NCI-H128 (cell line): ENCODE measurements around the gene AGPAT4.
"Not testable (repeated sequence)": the region's sequence is repeated elsewhere in the genome, so short reads cannot be mapped to it uniquely, and the experiment has no call there.

ENCODE experiments used
- DNase-seq: peaks from one replicate; lab custom pipeline; 2025; ENCODE audit not compliant: unreplicated experiment; lab: John Stamatoyannopoulos, UW

Gene AGPAT4, protein sequence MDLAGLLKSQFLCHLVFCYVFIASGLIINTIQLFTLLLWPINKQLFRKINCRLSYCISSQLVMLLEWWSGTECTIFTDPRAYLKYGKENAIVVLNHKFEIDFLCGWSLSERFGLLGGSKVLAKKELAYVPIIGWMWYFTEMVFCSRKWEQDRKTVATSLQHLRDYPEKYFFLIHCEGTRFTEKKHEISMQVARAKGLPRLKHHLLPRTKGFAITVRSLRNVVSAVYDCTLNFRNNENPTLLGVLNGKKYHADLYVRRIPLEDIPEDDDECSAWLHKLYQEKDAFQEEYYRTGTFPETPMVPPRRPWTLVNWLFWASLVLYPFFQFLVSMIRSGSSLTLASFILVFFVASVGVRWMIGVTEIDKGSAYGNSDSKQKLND

DNA sequence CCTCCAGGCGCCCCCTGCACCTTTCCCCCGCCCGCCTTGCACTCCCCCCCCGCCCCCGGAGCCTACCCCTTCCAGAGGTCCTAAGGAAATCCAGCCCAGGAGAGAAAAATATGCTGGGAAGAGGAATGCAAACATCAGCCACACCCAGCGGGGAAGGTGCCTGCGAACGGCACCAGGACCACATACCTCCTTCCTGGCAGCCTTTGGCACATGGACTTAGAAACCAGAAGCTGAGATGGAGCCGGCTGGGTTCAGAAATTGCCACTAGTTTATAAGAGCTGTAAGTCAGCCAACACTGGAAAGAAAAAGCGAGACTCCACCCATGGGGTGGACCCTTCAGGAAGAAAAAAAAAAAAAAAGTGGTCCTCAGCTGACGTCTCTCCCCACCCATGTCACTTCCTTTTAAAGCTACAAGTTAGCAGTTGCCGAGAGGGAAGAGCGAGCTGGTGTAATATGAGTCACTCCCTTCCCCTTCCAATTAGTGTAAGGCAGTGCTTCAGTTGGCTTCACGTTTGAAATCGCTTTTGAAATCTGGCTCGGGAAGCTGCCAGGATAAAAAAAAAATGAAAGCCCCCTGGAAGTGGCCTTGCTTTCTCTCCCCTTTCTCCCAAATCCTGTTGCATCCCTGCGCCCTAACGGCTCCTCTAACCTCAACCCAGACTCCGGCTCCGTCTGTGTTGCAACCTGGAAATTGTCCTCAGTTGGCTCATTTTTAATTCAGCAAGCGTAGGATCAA, at the start of gene AGPAT4:
Gene AGPAT4, minus strand, starts transcription at position 310 of the 736 bp plus-strand sequence. CDS start 41,848 bp downstream, outside the sequence.
- DNase-seq, result peak; percentile 91

DNA sequence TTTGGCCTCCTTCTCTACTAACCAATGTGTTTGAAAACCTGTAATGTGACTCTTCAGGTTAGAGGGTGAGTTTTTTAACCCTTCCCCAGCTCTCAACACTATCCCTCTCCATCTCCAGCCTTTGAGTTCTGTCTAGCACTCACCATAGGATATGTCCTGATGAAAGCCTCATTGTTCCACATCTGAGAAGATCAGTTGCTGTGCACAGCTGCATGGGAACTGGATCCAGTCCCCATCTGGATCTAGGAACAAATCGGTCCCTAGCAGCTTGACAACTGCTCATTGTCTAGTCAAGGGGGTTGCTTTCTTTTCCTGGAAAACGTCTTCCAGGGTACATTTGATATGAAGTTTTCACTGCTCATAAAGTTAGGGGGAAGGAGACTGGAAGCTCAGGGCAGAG, 45.4 kb upstream of the AGPAT4 start:
- no peak for DNase-seq

DNA sequence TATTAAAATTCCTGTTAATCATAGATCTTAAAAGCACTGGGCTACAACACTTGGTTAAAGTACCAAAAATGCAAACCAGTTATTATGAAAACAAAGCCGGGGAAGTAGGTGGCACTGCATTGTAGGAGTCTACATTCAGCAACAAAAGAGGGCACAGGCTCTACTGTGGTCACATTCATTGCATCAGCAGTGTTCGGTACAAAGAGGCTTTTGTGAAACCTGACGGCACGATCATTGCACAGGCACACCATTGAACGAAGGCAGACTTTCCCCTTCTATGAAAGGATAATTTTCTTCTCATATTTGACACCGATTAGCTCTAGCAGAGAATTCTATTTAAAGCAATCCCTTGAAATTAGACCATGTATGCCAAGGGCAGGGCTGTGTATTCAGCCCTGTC, 44.6 kb upstream of the AGPAT4 start:
- no peak for DNase-seq

DNA sequence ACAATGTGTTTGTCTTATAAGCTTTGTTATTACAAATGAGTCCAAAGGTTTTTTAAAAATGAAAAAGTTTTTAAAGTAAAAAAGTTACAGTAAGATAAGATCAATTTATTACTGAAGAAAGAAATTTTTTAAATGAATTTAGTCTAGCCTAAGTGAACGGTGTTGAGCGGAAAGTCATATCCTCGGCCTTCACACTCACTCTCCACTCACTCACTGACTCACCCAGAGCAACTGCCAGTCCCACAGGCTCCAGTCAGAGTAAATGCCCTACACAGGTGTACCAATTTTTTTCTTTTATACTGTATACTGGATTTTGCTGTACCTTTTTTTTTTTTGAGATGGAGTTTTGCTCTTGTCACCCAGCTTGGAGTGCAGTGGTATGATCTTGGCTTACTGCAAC, 42.7 kb upstream of the AGPAT4 start:
- no peak for DNase-seq

DNA sequence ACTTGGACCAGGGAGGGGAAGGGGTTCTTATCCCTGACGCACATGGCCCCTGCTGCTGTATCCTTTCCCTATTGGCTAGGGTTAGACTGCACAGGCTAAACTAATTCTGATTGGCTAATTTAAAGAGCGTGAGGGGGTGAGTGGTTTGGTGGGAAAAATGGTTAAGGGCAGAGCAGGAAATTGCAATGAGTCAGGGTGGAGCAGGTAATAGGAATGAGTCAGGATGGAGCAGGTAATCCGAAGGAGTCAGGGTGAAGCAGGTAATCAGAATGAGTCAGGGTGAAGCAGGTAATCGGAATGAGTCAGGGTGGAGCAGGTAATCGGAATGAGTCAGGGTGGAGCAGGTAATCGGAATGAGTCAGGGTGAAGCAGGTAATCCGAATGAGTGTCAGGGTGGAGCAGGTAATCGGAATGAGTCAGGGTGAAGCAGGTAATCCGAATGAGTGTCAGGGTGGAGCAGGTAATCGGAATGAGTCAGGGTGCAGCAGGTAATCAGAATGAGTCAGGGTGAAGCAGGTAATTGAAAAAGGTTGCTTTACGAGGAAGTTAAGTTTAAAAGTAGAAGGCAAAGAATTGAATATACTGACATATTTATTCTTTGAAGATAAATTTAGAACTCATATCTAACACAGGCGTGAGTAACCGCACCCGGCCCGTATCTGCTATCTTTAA, 41.5 kb upstream of the AGPAT4 start:
- not testable (repeated sequence) for DNase-seq

DNA sequence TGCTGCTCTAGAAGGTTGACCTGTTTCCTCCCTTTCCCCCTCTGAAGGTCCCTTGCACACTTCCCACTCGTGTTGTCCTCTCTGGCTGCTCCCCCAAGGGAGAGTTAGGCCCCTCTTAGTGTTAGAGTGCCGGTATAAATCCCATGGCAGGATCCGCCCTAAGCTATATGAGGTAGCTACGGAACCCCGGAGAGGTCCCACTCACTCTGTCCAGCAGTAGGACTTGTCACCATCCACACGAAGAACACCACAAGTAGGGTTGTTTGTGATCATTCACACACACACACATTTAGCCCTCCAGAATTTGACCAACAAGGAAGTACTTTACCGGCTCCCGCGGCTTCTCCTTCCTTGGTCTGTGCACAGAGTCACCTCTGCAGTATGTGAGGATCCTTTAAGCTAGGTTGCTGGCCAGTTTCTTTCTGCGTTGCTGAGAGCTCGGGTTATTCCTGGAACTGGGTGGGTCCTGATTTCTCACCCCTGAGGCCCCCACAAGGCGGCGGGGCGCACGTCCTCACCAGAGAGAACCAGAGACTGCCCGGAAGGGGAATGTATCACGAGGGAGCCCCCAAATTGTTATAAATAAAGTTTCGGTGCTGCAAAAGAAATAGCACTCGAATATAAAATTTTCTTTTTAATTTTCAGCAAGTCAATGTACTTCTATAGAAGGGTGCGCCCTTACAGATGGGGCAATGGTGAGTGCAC, 40.8 kb upstream of the AGPAT4 start:
- DNase-seq, result not testable (repeated sequence)

DNA sequence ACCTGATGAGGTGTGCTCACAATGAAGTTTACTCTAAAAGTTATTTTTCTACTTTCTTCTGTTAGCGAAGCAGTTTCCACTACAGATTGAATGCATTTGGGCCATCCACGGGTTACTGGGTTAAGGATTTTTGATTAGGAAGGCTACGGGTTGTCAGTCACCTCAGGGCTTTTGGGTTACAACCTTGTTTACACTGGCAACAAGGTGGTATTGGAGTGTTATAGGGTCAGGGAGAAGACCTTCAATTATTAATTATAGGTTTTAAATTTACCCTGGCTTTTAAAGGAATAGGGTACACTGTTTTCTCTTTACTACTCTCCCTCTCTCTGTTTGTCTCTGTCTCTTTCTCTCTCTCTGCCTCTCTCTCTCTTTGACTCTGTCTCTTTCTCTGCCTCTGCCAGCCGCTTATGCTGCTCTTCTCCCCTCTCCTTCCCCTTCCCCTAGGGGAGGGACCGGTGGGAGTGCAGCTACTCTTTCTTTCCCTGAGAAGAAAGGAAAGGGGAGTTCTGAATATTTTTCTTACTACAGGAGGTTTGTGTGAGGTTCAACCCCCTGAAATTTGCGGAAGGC, 40.2 kb upstream of the AGPAT4 start:
- DNase-seq, result no peak

DNA sequence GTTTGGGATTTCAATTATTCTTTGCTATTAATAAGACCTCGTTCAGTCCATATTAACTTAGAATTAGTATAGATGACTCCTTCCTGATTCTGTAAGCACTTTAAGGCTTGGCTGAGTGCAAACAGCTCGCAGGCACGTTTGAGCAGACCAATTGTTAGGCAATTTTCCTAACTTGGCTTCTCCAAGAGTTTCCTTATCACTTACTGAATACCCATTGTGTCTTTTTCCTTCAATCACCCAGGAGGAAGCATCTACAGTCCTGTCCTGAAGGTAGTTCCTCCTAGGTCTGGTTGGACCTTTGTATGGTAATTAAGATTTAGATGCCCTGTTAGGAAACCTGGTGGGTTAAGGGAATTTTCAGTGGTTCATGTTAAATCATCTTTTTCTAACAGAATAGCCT, 39.6 kb upstream of the AGPAT4 start:
- DNase-seq, result not testable (repeated sequence)

DNA sequence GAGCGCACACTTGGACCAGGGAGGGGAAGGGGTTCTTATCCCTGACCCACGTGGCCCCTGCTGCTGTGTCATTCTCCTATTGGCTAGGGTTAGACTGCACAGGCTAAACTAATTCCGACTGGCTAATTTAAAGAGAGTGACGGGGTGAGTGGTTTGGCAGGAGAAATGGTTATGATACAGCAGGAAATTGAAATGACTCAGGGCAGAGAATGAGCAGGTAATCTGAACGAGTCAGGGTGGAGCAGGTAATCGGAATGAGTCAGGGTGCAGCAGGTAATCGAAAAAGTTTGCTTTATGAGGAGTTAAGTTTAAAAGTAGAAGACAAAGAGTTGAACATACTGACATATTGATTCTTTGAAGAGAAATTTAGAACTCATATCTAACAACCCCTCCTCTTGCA, 35.9 kb upstream of the AGPAT4 start:
- DNase-seq, result not testable (repeated sequence)

DNA sequence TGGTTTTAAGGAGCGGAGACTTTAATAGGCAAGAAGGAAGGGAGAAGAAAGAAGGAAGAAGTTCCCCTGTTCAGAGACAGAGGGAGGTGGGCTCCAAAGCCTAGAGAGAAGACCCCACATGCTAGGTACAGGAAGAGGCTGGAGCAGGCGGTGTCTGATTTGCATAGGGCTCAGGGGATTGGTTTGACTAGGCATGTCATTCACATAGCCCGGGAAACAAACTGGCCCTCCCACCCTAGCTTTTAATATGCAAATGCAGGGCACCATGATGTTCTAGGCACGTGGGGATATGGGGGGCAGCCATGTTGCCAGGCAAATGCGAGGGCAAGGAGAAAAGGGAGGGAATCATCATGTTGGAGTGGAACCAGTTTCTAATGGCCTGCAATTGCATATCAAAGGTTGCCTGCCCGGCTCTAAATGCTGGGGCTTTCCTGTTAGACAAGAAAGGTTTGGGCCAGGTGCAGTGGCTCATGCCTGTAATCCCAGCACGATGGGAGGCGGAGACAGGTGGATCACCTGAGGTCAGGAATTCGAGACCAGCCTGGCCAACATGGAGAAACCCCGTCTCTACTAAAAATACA, 34.3 kb upstream of the AGPAT4 start:
- DNase-seq, result no peak

DNA sequence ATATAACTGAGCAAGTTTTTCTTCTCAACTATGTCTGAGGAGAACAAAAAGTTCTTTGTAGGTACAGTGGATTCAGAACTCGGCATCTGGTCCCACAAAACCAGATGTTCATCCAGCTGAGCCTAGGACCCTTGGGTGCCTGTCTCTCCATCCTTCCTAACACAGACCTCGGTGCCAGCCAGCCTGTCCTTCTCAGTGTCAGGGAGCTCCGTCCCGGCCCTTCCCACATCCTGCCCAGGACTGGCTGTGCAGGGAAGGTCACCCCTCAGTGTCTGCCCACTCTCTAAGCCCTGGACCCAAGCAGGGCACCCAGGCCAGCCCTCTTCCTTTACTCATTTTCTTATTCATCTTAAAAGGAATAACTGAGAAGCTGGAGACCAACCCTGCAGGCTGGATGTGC, 32.0 kb upstream of the AGPAT4 start:
- no peak for DNase-seq

DNA sequence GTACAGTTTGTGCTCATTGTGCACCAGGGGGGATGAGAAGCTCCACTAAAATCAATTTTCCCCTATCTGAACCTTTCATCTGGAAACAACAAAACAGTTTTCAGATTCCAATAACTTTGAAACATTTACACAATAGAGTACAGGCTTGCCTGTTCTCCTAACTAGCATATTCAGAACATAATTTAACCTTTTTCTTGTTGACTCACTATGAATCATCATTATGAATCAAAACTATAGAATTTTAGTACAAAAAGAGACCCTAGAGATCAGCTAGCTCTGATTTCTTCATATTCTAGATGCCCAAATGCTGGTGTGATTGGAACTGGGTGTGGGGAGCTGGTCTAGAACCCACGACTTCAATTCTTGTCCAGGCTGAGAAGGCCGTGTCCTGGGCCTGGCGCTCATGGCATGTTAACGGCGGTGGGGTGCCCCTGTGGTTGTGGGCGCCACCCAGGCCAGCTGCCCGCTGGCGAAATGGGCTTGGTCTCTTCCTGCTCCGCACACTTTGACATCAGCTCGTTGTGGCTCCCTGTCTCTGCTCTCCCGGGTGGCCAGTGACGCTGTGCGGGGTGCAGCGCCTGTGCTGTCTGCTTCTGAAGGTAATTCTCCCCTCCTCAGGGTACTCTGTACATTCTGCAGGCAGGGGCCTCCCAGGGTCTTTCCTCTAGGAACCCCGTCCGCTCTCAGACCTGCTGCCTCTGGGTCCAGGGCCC, 29.9 kb upstream of the AGPAT4 start:
- no peak for DNase-seq

DNA sequence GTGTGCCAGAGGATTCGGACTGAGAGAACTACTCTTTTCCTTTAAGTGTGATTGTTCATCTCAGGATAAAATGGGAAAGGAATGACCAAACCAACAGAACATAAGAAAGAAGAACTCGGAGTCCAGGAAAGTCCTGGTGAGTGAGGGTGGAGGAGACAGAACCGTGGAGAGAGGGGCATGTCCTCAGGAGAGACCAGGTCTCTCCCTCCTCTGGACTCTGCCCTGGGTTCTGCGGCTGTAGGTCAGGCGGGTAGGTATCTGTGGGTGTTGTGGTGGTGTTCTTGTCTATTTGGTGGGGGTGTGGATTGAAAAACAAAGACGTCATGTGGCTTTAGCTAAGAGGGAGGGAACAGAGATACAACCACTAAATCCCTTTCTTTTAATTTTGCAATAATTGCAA, 29.1 kb upstream of the AGPAT4 start:
- DNase-seq, result no peak

DNA sequence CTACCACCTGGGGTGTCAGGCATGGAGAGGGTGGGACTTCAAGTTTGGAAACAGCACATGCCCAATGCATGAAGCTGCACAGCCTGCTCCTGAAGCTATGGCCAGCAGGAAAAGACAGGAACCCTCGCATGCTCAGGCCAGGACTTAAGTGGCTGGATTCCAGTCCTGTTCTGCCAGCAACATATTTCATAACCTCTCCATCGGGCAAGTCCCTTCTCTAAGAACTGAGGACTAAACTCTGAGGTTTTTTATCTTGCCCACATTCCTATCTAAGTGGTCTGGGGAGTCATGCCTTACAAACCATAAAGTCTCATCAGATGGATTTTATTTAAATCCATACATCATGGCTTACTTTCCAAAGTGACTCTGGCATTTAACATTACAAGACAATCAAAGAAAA, 27.5 kb upstream of the AGPAT4 start:
- DNase-seq, result no peak

DNA sequence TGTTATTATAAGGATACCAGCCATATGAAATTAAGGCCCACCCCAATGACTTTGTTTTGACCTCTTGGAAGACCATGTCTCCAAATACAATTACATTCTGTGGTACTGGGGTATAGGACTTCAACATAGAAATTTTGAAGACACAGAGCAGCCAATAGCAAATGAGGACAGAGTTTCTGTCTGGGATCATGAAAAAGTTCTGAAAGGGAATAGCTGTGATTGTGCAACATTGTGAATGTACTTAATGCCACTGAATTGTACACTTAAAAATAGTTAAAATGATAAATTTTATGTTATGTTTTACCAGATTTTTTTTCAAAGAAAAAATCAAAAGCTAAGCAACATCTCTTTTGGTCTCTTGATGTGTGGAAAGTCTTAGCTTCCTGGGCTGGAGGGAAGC, 27.0 kb upstream of the AGPAT4 start:
- DNase-seq, result no peak

DNA sequence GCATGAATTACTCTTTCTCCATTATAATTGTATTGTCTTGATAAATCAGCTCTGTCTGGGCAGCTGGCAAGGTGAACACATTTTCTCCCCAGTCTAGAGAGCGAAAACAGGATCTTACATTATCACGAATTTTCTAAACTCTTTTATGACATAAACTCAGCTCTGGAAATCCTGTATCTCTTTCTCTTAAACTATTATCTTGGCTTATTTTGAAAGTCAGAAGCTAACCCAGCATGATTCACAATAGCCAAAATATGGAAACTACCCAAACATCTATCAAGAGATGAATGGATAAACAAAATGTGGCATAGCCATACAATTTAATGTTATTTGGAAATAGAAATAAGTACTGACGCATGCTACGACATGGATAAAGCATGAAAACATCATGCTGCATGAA, 25.9 kb upstream of the AGPAT4 start:
- no peak for DNase-seq

DNA sequence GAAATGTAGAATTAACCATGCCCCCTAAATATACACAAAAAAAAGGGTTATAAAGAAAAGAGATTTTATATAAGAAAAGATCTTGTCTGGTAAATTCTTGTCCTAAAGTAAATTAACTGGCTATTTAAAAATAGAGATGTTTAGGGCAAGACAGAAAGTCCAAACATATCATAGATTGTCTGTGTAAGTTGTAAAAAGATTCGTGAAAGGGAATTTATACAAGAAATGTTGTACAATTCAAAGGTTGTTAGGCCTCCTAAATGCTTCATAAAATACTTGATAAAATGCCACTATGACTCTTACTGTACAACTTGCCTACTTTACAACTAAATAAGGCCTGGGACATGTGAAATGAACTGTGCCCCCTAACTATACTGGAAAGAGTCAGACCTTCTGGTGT, 21.9 kb upstream of the AGPAT4 start:
- no peak for DNase-seq

DNA sequence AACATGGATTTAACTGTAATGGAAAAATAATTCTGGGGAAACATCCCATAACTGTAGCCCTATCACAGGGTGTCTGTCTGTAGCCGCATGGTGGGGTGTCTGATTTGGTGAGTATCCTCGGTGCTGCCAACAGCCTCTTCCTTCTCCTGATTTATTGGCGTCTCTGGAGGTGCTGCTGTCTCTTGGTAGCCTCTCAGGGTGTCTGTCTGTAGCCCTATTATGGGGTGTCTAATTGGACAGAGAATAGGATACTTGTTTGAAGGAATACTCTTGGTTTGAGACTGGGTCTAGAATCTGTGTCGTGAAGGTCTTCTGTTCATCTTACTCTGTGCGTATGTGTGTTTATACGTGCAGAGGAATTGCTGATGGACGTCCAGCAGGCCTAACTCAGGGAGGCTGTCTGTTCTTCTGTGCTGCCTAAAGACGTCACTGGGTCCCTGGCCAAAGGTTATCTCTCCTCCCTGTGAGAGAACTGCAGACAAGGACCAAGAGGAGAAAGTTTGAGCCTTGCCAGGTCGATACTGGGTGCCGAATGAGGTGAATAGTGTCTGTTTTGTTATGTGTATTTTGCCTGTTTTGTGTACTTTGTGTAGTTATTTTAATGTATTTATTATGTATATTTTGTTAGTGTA, 18.9 kb upstream of the AGPAT4 start:
- DNase-seq, result no peak

DNA sequence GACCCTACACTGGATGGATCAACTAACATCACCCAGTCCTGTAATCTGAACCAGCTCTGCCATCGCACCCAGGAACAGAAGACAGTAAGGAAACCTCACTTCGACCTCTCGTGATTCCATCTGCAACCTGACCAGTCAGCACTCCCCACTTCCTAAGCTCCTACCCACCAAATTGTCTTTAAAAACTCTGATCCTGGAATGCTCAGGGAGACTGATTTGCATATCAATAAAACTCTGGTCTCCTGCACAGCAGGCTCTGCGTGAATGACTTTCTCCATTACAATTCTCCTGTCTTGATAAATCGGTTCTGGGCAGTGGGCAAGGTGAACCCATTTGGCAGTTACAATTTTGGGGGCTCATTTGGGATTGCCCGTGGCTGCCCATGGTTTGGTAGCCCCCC, 18.3 kb upstream of the AGPAT4 start:
- no peak for DNase-seq

DNA sequence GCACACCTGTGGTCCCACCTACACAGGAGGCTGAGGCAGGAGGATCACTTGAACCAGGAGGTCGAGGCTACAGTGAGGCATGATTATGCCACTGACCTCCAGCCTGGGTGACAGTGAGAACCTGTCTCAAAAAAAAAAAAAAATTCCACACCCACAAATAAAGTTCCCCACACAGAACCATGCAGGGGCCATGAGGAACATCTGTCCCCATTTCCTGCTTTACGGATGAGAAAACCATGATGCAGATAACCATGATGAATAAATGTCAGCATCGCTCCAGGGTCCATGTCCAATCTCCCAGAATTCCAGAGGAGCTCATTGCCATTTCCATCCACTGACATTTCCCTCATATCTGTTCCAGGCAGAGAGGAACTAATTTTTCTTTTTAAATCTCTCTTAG, 16.9 kb upstream of the AGPAT4 start:
- no peak for DNase-seq
